H1 (cell line): ENCODE measurements around the gene DUSP2. TPM values are rescaled to one million over a fixed set of nuclear protein-coding genes. Genes with fewer than 3 reads are reported as not detected.

Source experiments
- CBX5 ChIP-seq: fragments of 300-800, 300-1000 bp; sonication (generic); IDR thresholded peaks from 2 replicates; pipeline ENCODE4 v1.7.1; 2016; ENCODE audit warnings: antibody characterized with exemption, low read length, low read depth
- CTBP2 ChIP-seq: IDR thresholded peaks from 2 replicates; pipeline ENCODE4 v1.7.0; 2011; ENCODE audit warnings: borderline replicate concordance, mild to moderate bottlenecking, moderate library complexity, mixed read lengths, low read length; ENCODE audit not compliant: insufficient read depth, insufficient read length
- EZH2 ChIP-seq: fragments of 200-600 bp; sonication (generic); IDR thresholded peaks from 2 replicates; pipeline ENCODE4 v1.7.1; 2012; ENCODE audit warnings: low read depth, mild to moderate bottlenecking, moderate library complexity, low read length, inconsistent platforms; ENCODE audit not compliant: severe bottlenecking
- HDAC6 ChIP-seq: IDR thresholded peaks from one replicate; pipeline ENCODE4 v1.7.1; 2012; ENCODE audit warnings: low read depth, mild to moderate bottlenecking, inconsistent platforms, low read length, moderate library complexity
- JUN ChIP-seq: IDR thresholded peaks from 2 replicates; pipeline ENCODE4 v1.6.1; 2011; ENCODE audit warnings: low read depth, mild to moderate bottlenecking, improper control_type of control experiment, low read length
- POLR2AphosphoS5 ChIP-seq: IDR thresholded peaks from 2 replicates; pipeline ENCODE4 v1.6.1; 2011; ENCODE audit warnings: low read depth, low read length
- RNF2 ChIP-seq: fragments of 200-900, 300-1000 bp; sonication (generic); IDR thresholded peaks from 2 replicates; pipeline ENCODE4 v1.7.1; 2016; ENCODE audit warnings: borderline replicate concordance, low read depth, mild to moderate bottlenecking, antibody characterized with exemption, low read length; ENCODE audit not compliant: poor library complexity, severe bottlenecking; ENCODE audit errors: missing control alignments
- SP2 ChIP-seq: IDR thresholded peaks from 2 replicates; pipeline ENCODE4 v1.6.1; 2012; ENCODE audit warnings: mild to moderate bottlenecking, low read length, inconsistent platforms
- polyA plus RNA-seq, 7 experiments: library from polyadenylated mRNA; depleted of rRNA in 3 of 7; stranded (reverse) in 5 of 7; unstranded in 2 of 7; fragments of >200 nt in 5 of 7; fragments of 200-250 nt in 2 of 7; gene quantifications; 1 replicate in 5 of 7; 2 replicates in 1 of 7; 4 replicates in 1 of 7; pipeline versions ENCODE4 v1.2.1 to v1.2.3, GENCODE V29; 2011 to 2013; ENCODE audit warnings: missing spikeins in 2 of 7, mixed read lengths in 2 of 7
- total RNA-seq: library from RNA; stranded (reverse); fragmentation: NEBNext Ultra II Directional; extraction: Animal tissue kit (Norgen Biotek cat#: 25700); gene quantifications from 2 replicates; pipeline ENCODE4 v1.2.1, GENCODE V29; 2021

The DUSP2 gene
- total and polyA plus RNA-seq, 2 of the 8 experiments (the other 6 are each of a cell fraction or from before 2014, with no cell fraction given), result 10.1 to 10.4 TPM

DNA sequence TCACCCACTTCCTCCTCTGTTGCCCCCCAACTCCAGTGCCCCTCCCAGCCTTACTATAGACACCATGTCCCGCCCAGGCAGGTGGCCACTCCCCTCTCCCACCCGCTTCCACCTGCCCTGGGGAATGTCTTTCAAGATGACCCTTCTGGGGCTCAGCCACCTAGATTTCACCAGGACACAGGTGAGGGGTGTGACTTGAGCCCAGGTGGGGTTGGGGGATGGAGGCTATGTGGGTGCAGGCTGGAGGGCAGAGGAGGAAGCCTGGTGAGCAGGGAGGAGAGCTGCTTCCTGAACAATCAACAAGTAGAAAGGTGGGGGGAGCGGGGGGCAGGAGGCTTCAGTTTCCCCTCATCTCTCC is 37.6 kb downstream of the DUSP2 start (continued):
- TF ChIP-seq CBX5 (no peak), RNF2 (no peak), JUN (no peak), CTBP2 (no peak), POLR2AphosphoS5 (no peak), SP2 (no peak), HDAC6 (no peak), EZH2 (no peak)
